ENCODE measurements around the gene MMEL1.

DNA sequence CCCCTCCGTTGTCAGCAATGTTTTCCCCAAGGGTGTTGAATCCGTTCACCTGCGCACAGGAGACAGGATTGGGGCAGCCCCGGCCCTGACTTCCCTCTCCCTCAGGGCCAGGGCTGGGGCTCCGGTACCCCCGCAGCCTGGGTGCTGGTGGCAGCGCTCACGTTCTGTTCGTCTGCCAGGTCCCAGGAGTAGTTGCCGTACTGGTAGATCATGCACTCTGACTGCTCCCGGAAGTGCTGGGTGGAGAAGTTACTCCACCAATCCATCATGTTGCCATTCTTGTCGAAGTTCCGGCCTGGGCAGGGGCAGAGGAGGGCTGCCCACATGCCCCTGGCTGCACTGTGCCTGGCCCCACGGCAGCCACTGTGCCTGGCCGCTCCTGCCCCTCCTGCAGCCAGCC lies 40.1 kb downstream of the MMEL1 start:
- TF ChIP-seq CTCF (IDR thresholded peaks at IDR 0.05; ENCODE audit: poor library complexity, severe bottlenecking), result no peak
- no peak for TF ChIP-seq TAF1 (IDR thresholded peaks at IDR 0.05; ENCODE audit: low read depth)
- TF ChIP-seq SMC3 (conservative IDR thresholded peaks at IDR 0.05; ENCODE audit: poor library complexity), result no peak
- no peak for TF ChIP-seq EP300 (conservative IDR thresholded peaks at IDR 0.05; ENCODE audit: poor library complexity, severe bottlenecking)
- no peak for TF ChIP-seq POLR2AphosphoS5 (IDR thresholded peaks at IDR 0.05)
- no peak for TF ChIP-seq EZH2 (IDR thresholded peaks at IDR 0.05; ENCODE audit: borderline replicate concordance, insufficient read depth, low read length, poor library complexity, severe bottlenecking)
- TF ChIP-seq, protein P1, sequence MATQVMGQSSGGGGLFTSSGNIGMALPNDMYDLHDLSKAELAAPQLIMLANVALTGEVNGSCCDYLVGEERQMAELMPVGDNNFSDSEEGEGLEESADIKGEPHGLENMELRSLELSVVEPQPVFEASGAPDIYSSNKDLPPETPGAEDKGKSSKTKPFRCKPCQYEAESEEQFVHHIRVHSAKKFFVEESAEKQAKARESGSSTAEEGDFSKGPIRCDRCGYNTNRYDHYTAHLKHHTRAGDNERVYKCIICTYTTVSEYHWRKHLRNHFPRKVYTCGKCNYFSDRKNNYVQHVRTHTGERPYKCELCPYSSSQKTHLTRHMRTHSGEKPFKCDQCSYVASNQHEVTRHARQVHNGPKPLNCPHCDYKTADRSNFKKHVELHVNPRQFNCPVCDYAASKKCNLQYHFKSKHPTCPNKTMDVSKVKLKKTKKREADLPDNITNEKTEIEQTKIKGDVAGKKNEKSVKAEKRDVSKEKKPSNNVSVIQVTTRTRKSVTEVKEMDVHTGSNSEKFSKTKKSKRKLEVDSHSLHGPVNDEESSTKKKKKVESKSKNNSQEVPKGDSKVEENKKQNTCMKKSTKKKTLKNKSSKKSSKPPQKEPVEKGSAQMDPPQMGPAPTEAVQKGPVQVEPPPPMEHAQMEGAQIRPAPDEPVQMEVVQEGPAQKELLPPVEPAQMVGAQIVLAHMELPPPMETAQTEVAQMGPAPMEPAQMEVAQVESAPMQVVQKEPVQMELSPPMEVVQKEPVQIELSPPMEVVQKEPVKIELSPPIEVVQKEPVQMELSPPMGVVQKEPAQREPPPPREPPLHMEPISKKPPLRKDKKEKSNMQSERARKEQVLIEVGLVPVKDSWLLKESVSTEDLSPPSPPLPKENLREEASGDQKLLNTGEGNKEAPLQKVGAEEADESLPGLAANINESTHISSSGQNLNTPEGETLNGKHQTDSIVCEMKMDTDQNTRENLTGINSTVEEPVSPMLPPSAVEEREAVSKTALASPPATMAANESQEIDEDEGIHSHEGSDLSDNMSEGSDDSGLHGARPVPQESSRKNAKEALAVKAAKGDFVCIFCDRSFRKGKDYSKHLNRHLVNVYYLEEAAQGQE (IDR thresholded peaks at IDR 0.05; ENCODE audit: borderline replicate concordance), result no peak
- TF ChIP-seq MXI1 (conservative IDR thresholded peaks at IDR 0.05; ENCODE audit: poor library complexity, severe bottlenecking), result no peak
- no peak for TF ChIP-seq RAD21 (conservative IDR thresholded peaks at IDR 0.05)
